Endothelial cell (in vitro differentiated cells): ENCODE results near the gene TSHZ2. TPM values are rescaled to one million over a fixed set of nuclear protein-coding genes. Genes with fewer than 3 reads are reported as not detected.

ENCODE experiments used
- DNase-seq: peaks from one replicate; pipeline ENCODE4 v3.0.0; 2021; ENCODE audit warnings: low spot score
- H3K27ac Mint-ChIP-seq: one replicate; pipeline ENCODE4 v1.8.0; 2021; ENCODE audit warnings: mixed read lengths, inconsistent platforms; ENCODE audit not compliant: unreplicated experiment
- H3K27me3 Mint-ChIP-seq: one replicate; pipeline ENCODE4 v1.8.0; 2021; ENCODE audit warnings: mild to moderate bottlenecking, moderate library complexity, mixed read lengths, inconsistent platforms; ENCODE audit not compliant: unreplicated experiment
- H3K36me3 Mint-ChIP-seq: one replicate; pipeline ENCODE4 v1.8.0; 2021; ENCODE audit warnings: mild to moderate bottlenecking, low read depth, mixed read lengths, inconsistent platforms; ENCODE audit not compliant: unreplicated experiment
- H3K4me1 Mint-ChIP-seq: one replicate; pipeline ENCODE4 v1.8.0; 2021; ENCODE audit warnings: mild to moderate bottlenecking, mixed read lengths, inconsistent platforms; ENCODE audit not compliant: unreplicated experiment
- H3K4me3 Mint-ChIP-seq: one replicate; pipeline ENCODE4 v1.8.0; 2021; ENCODE audit warnings: mild to moderate bottlenecking, mixed read lengths, inconsistent platforms; ENCODE audit not compliant: unreplicated experiment
- H3K9me3 Mint-ChIP-seq: one replicate; pipeline ENCODE4 v1.8.0; 2021; ENCODE audit warnings: mixed read lengths, inconsistent platforms; ENCODE audit not compliant: unreplicated experiment
- total RNA-seq: library from RNA; stranded (reverse); fragmentation: NEBNext Ultra II Directional; extraction: Animal tissue kit (Norgen Biotek cat#: 25700); gene quantifications from one replicate; pipeline ENCODE4 v1.2.1, GENCODE V29; 2021; ENCODE audit not compliant: unreplicated experiment
- TF ChIP-seq, protein P1 (sequence below): fragments of 200-600 bp; sonication (generic); IDR thresholded peaks from one replicate; pipeline ENCODE4 v1.5.0; 2021; ENCODE audit warnings: antibody characterized with exemption; ENCODE audit not compliant: unreplicated experiment

TSHZ2 gene
- total RNA-seq, 1 donor from 2014 or later = 2.3 TPM

DNA sequence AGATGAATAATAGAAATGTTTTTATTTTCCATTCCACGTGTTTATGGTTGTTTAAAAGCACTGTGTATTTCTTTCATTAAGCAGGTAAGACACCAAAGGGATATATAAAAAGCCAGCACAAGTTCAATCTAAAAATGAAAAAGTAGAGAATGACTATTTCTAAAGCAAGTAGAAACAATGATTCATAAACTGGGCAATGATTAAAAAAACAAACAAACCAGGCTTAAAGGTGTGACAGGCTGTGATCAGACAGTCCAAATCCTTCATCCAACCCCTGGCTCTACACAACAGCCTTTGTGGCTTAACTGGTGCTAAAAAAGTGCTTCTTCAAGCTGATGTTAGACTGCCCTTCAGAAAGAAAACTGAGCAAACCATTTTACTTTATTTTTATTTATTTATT, 45.7 kb upstream of the TSHZ2 start:
- Mint-ChIP-seq H3K9me3 (no peaks in the 10 kb centered on the region), H3K27ac (no peak overlapping the region)

DNA sequence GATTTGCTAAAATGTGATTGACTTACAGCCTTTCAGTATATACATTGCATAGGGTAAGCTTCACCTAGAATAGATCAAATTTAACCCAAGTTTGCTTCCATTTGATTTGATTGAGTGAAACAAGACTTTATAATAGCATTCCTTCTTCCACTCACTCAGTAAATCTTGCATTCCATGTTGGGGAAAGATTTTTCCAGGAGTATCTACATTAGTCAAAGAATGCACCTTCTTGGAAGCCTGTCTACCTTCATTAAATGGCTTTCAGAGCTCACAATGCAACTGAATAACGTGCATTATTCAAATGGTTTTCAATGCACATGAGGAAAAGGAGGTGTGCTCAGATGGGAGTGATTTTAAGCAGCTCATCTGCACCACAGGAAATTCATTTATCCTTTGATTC, 38.3 kb upstream of the TSHZ2 start:
- Mint-ChIP-seq H3K9me3 (no peaks in the 10 kb centered on the region), H3K4me3 (no peak overlapping the region), H3K27ac (no peak overlapping the region), H3K27me3 (no peaks in the 10 kb centered on the region), H3K4me1 (no peaks in the 10 kb centered on the region), H3K36me3 (no peaks in the 10 kb centered on the region)
- TF ChIP-seq, protein P1, sequence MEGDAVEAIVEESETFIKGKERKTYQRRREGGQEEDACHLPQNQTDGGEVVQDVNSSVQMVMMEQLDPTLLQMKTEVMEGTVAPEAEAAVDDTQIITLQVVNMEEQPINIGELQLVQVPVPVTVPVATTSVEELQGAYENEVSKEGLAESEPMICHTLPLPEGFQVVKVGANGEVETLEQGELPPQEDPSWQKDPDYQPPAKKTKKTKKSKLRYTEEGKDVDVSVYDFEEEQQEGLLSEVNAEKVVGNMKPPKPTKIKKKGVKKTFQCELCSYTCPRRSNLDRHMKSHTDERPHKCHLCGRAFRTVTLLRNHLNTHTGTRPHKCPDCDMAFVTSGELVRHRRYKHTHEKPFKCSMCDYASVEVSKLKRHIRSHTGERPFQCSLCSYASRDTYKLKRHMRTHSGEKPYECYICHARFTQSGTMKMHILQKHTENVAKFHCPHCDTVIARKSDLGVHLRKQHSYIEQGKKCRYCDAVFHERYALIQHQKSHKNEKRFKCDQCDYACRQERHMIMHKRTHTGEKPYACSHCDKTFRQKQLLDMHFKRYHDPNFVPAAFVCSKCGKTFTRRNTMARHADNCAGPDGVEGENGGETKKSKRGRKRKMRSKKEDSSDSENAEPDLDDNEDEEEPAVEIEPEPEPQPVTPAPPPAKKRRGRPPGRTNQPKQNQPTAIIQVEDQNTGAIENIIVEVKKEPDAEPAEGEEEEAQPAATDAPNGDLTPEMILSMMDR = no peak
- DNase-seq = no peak

More for the DNA sequence above, 45.7 kb upstream of the TSHZ2 start:
- DNase-seq = no peak
- no peaks in the 10 kb centered on the region for H3K36me3 Mint-ChIP-seq
- H3K27me3 Mint-ChIP-seq = peaks cover 1% of the 10 kb centered on the region
- TF ChIP-seq, protein P1 = no peak
- H3K4me3 Mint-ChIP-seq = no peak overlapping the region
- peaks cover 6% of the 10 kb centered on the region for H3K4me1 Mint-ChIP-seq

DNA sequence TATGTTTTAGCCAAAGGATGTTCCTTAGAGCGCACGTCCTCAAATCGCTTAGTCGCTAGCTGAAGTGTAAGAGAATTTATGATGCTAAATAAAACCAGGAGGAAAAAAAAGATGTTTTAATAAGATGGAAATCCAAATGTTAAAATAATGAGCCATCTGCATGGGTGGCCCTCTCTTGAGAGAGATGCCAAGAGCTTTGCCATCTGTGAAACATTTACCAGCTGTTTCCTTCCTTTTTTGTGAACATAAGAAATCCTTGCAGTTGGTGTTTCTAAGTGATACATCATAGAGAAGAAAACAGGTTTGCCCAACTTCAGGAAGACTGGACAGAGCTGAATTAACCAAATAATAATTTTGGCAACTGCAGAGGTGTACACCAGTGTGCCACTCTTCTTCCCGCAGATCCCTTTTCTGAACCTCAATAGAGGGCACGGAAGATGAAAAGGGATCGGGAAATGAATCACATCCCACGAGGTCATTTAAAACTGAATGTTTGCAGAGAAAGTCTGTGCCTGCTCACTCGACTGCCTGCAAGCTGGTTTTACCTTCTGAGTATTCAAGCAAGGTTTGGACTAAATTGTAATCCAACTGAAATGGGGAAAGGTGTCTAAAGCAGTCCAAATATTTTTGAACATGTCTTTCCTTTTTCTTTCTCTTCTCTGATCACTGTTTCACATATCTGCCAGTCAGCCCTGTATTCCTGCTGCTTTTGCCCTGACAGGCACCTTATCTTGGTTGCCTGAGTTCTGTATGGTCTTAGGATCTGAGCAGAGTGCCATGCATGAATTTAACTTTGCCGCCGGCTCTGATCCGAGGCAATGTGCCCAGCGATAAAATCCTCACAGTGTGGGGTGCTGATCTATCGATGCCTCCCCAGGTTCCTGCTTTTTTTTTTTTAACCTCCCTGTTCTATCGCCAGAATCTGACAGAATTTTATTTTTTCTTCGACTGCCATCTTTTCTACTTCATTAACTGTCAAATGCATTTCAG, 35.5 kb upstream of the TSHZ2 start:
- H3K4me3 Mint-ChIP-seq = no peak overlapping the region
- H3K4me1 Mint-ChIP-seq = no peaks in the 10 kb centered on the region
- DNase-seq = no peak
- H3K36me3 Mint-ChIP-seq = no peaks in the 10 kb centered on the region
- H3K27me3 Mint-ChIP-seq = no peaks in the 10 kb centered on the region
- H3K9me3 Mint-ChIP-seq = no peaks in the 10 kb centered on the region
- no peak overlapping the region for H3K27ac Mint-ChIP-seq
- TF ChIP-seq, protein P1 = no peak

DNA sequence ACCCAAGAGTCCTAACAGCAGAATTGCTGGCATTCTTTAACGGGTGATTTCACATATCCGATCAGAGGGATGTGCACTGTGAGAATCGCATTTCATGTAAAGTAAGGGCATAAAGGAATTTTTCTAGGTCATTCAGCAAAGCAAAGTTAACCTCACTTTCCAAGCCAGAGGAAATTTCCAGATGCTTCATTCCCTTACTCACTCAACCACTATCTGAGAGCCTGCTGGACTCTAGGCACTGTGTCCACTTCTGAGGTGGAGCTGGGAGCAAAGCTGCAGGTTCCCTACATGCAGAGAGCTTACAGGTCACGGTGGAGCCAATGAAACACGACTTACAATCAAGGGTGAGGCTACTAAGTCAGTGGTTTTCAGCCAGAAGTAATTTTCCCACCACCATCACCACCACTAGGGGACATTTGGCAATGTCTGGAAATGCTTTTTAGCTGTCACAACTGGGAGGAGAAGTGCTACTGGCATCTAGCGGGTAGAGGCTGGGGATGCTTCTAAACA, 34.5 kb upstream of the TSHZ2 start:
- H3K4me1 Mint-ChIP-seq = no peaks in the 10 kb centered on the region
- no peak overlapping the region for H3K4me3 Mint-ChIP-seq

More for the DNA sequence above, 34.5 kb upstream of the TSHZ2 start:
- Mint-ChIP-seq H3K9me3 (no peaks in the 10 kb centered on the region), H3K27me3 (no peaks in the 10 kb centered on the region), H3K36me3 (no peaks in the 10 kb centered on the region), H3K27ac (no peak overlapping the region)
- TF ChIP-seq, protein P1 = no peak
- no peak for DNase-seq
